Neural cell (in vitro differentiated cells): ENCODE results near the gene SMC4. TPM values are rescaled to one million over a fixed set of nuclear protein-coding genes. Genes with fewer than 3 reads are reported as not detected.

ENCODE experiments used
- H2AFZ ChIP-seq: fragments of 200-600, 300-800 bp; sonication (generic), shearing (Covaris generic); 2 replicates; pipeline ENCODE4 v1.6.0; 2014; ENCODE audit warnings: low read depth, mild to moderate bottlenecking, antibody characterized with exemption, low read length, moderate library complexity
- H3F3A ChIP-seq: fragments of 200-600 bp; shearing (Covaris generic); 2 replicates; pipeline ENCODE4 v1.6.1; 2016; ENCODE audit warnings: mild to moderate bottlenecking, moderate library complexity, mixed read lengths, antibody characterized with exemption, low read length; ENCODE audit not compliant: insufficient read depth, poor library complexity, severe bottlenecking
- H3K27ac ChIP-seq: fragments of 200-600, 300-800 bp; sonication (generic), shearing (Covaris generic); 2 replicates; pipeline ENCODE4 v1.5.1; 2014; ENCODE audit warnings: mild to moderate bottlenecking, low read length, moderate library complexity
- H3K27me3 ChIP-seq: fragments of 300-800, 200-600 bp; sonication (generic), shearing (Covaris generic); 2 replicates; pipeline ENCODE4 v1.6.0; 2014; ENCODE audit warnings: mild to moderate bottlenecking, low read depth, low read length, moderate library complexity; ENCODE audit not compliant: insufficient read depth
- H3K36me3 ChIP-seq: fragments of 300-800, 200-600 bp; sonication (generic), shearing (Covaris generic); 2 replicates; pipeline ENCODE4 v1.5.1; 2014; ENCODE audit warnings: mild to moderate bottlenecking, antibody characterized with exemption, low read length, moderate library complexity; ENCODE audit not compliant: insufficient read depth
- H3K4me2 ChIP-seq: fragments of 300-800, 200-600 bp; sonication (generic), shearing (Covaris generic); 2 replicates; pipeline ENCODE4 v1.6.0; 2014; ENCODE audit warnings: mild to moderate bottlenecking, low read length
- H3K4me3 ChIP-seq: fragments of 300-800, 200-600 bp; sonication (generic), shearing (Covaris generic); 2 replicates; pipeline ENCODE4 v1.5.1; 2014; ENCODE audit warnings: mild to moderate bottlenecking, low read length, moderate library complexity
- H3K79me2 ChIP-seq: fragments of 200-600 bp; shearing (Covaris generic); replicated peaks from 2 replicates; pipeline ENCODE4 v1.6.0; 2014; ENCODE audit warnings: mild to moderate bottlenecking, low read length, moderate library complexity; ENCODE audit not compliant: insufficient read depth
- H3K9ac ChIP-seq: fragments of 300-800, 200-600 bp; sonication (generic), shearing (Covaris generic); 2 replicates; pipeline ENCODE4 v1.6.1; 2016; ENCODE audit warnings: mild to moderate bottlenecking, low read length, mixed read lengths
- H3K9me2 ChIP-seq: fragments of 200-600 bp; shearing (Covaris generic); 2 replicates; pipeline ENCODE4 v1.6.1; 2016; ENCODE audit warnings: mild to moderate bottlenecking, low read length, mixed read lengths; ENCODE audit not compliant: insufficient read depth
- H3K9me3 ChIP-seq: fragments of 200-600, 300-800 bp; sonication (generic), shearing (Covaris generic); 2 replicates; pipeline ENCODE4 v1.6.1; 2016; ENCODE audit warnings: mild to moderate bottlenecking, mixed run types, low read length, moderate library complexity, mixed read lengths
- H4K20me1 ChIP-seq: fragments of 200-600 bp; shearing (Covaris generic); 2 replicates; pipeline ENCODE4 v1.6.1; 2016; ENCODE audit warnings: mild to moderate bottlenecking, mixed run types; ENCODE audit not compliant: insufficient read depth
- EP300 ChIP-seq: fragments of 450-650 bp; conservative IDR thresholded peaks from 2 replicates; pipeline ENCODE4 v1.6.1; 2014; ENCODE audit warnings: antibody characterized with exemption, mild to moderate bottlenecking, moderate library complexity; ENCODE audit not compliant: poor library complexity, severe bottlenecking
- EZH2 ChIP-seq: fragments of 200-600, 300-800 bp; shearing (Covaris generic), sonication (generic); IDR thresholded peaks from 2 replicates; pipeline ENCODE4 v1.6.1; 2014; ENCODE audit warnings: antibody characterized with exemption, low read length, borderline replicate concordance, mild to moderate bottlenecking; ENCODE audit not compliant: insufficient read depth, poor library complexity, severe bottlenecking
- MXI1 ChIP-seq: fragments of 450-650 bp; conservative IDR thresholded peaks from 2 replicates; pipeline ENCODE4 v1.6.1; 2014; ENCODE audit warnings: antibody characterized with exemption, mild to moderate bottlenecking; ENCODE audit not compliant: poor library complexity, severe bottlenecking
- POLR2AphosphoS5 ChIP-seq: IDR thresholded peaks from 2 replicates; pipeline ENCODE4 v1.6.1; 2012
- RAD21 ChIP-seq: fragments of 450-650 bp; conservative IDR thresholded peaks from 2 replicates; pipeline ENCODE4 v1.6.1; 2014; ENCODE audit warnings: antibody characterized with exemption, mild to moderate bottlenecking, moderate library complexity
- SMC3 ChIP-seq: fragments of 450-650 bp; conservative IDR thresholded peaks from 2 replicates; pipeline ENCODE4 v1.6.1; 2014; ENCODE audit warnings: antibody characterized with exemption, mild to moderate bottlenecking, moderate library complexity; ENCODE audit not compliant: poor library complexity
- TAF1 ChIP-seq: IDR thresholded peaks from 2 replicates; pipeline ENCODE4 v1.6.1; 2012; ENCODE audit warnings: low read depth
- polyA plus RNA-seq: library from polyadenylated mRNA; depleted of rRNA; stranded (reverse); fragments of >200 nt; gene quantifications from 2 replicates; pipeline ENCODE4 v1.2.3, GENCODE V29; 2014
- TF ChIP-seq, protein P1 (sequence below): IDR thresholded peaks from 2 replicates; pipeline ENCODE4 v1.6.1; 2012; ENCODE audit warnings: borderline replicate concordance
- TF ChIP-seq, protein P2 (sequence below): fragments of 450-650 bp; IDR thresholded peaks from 2 replicates; pipeline ENCODE4 v1.5.1; 2014; ENCODE audit warnings: antibody characterized with exemption, mild to moderate bottlenecking, moderate library complexity; ENCODE audit not compliant: poor library complexity, severe bottlenecking

SMC4 gene
- polyA plus RNA-seq, 1 donor from 2014 or later: 17.4 TPM

DNA sequence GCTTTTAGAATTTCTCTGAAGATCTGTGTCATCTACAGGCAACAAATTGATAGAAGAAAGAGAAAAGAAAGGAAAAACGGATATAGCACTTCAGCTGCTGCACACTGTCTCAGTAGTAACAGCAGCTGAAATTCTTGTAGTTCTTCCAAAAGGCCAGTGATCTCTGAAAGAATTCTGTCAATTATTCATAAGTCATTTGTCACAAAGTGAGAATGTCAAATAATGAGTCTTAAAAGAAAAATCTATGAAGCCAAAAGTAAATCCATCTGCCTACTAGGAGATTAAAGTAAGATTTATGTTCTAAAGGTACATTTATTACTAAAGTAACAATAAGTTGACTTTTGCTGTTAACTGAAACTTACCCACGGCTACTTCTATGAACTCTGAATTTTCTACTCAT is 25.0 kb upstream of the SMC4 start:
- Histone ChIP-seq H3K4me3 (no peak overlapping the region), H3K79me2 (no peaks in the 10 kb centered on the region), H3K27me3 (no peaks in the 10 kb centered on the region), H4K20me1 (no peaks in the 10 kb centered on the region), H2AFZ (no peak overlapping the region), H3K9me2 (no peaks in the 10 kb centered on the region), H3K27ac (no peak overlapping the region), H3K9me3 (no peaks in the 10 kb centered on the region), H3K9ac (no peak overlapping the region), H3K4me2 (no peak overlapping the region), H3F3A (no peaks in the 10 kb centered on the region), H3K36me3 (no peaks in the 10 kb centered on the region)
- TF ChIP-seq RAD21 (no peak), MXI1 (no peak), SMC3 (no peak), EZH2 (no peak), POLR2AphosphoS5 (no peak), TAF1 (no peak), EP300 (no peak)
- TF ChIP-seq, protein P1, sequence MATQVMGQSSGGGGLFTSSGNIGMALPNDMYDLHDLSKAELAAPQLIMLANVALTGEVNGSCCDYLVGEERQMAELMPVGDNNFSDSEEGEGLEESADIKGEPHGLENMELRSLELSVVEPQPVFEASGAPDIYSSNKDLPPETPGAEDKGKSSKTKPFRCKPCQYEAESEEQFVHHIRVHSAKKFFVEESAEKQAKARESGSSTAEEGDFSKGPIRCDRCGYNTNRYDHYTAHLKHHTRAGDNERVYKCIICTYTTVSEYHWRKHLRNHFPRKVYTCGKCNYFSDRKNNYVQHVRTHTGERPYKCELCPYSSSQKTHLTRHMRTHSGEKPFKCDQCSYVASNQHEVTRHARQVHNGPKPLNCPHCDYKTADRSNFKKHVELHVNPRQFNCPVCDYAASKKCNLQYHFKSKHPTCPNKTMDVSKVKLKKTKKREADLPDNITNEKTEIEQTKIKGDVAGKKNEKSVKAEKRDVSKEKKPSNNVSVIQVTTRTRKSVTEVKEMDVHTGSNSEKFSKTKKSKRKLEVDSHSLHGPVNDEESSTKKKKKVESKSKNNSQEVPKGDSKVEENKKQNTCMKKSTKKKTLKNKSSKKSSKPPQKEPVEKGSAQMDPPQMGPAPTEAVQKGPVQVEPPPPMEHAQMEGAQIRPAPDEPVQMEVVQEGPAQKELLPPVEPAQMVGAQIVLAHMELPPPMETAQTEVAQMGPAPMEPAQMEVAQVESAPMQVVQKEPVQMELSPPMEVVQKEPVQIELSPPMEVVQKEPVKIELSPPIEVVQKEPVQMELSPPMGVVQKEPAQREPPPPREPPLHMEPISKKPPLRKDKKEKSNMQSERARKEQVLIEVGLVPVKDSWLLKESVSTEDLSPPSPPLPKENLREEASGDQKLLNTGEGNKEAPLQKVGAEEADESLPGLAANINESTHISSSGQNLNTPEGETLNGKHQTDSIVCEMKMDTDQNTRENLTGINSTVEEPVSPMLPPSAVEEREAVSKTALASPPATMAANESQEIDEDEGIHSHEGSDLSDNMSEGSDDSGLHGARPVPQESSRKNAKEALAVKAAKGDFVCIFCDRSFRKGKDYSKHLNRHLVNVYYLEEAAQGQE: no peak
- TF ChIP-seq, protein P2, sequence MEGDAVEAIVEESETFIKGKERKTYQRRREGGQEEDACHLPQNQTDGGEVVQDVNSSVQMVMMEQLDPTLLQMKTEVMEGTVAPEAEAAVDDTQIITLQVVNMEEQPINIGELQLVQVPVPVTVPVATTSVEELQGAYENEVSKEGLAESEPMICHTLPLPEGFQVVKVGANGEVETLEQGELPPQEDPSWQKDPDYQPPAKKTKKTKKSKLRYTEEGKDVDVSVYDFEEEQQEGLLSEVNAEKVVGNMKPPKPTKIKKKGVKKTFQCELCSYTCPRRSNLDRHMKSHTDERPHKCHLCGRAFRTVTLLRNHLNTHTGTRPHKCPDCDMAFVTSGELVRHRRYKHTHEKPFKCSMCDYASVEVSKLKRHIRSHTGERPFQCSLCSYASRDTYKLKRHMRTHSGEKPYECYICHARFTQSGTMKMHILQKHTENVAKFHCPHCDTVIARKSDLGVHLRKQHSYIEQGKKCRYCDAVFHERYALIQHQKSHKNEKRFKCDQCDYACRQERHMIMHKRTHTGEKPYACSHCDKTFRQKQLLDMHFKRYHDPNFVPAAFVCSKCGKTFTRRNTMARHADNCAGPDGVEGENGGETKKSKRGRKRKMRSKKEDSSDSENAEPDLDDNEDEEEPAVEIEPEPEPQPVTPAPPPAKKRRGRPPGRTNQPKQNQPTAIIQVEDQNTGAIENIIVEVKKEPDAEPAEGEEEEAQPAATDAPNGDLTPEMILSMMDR: no peak

DNA sequence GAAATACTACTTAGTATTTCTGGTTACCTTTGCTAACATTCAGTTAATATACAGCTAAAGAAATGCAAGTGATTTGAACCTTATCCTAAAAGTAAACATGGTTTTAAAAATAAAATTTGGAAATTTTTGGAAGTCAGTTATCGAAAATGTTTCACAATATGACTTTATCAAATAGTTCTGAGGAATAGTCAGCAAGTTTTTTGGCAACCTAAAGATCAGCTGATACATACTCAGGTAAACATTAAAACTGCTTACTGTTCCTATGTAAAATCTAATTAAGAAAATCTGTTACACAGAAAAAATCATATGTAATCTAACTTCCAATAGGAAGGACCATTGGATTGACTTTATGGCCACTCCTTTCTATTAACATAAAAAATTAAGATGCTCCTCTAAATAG is 24.5 kb upstream of the SMC4 start:
- Histone ChIP-seq H3K9ac (no peak overlapping the region), H3K4me2 (no peak overlapping the region), H3F3A (no peaks in the 10 kb centered on the region), H2AFZ (no peak overlapping the region), H3K79me2 (no peaks in the 10 kb centered on the region), H3K27me3 (no peaks in the 10 kb centered on the region), H3K9me3 (no peaks in the 10 kb centered on the region), H3K36me3 (no peaks in the 10 kb centered on the region), H3K4me3 (no peak overlapping the region), H3K27ac (no peak overlapping the region), H3K9me2 (no peaks in the 10 kb centered on the region), H4K20me1 (no peaks in the 10 kb centered on the region)
- TF ChIP-seq, protein P1: no peak
- no peak for TF ChIP-seq POLR2AphosphoS5
- no peak for TF ChIP-seq EZH2
- no peak for TF ChIP-seq EP300
- TF ChIP-seq, protein P2: no peak
- no peak for TF ChIP-seq MXI1
- no peak for TF ChIP-seq SMC3
- TF ChIP-seq RAD21: no peak
- no peak for TF ChIP-seq TAF1
